Measurements from ENCODE around the gene MTCH1. TPM values are rescaled to one million over a fixed set of nuclear protein-coding genes. Genes with fewer than 3 reads are reported as not detected.

MTCH1 gene
- total and polyA plus RNA-seq, 9 of the 15 experiments (the other 6 are each of a cell fraction or from before 2014, with no cell fraction given): 7.9 to 161 (median 118) TPM

GRCh38 chr6:36962874-36963273, 23.1 kb downstream of the MTCH1 start (continued):
- no peak for TF ChIP-seq BRF2 (IDR thresholded peaks at IDR 0.05; ENCODE audit: borderline replicate concordance, insufficient read depth, insufficient read length)
- no peak for TF ChIP-seq ZNF175 (CRISPR knock-in tag; IDR thresholded peaks at IDR 0.05; ENCODE audit: low read depth)
- no peak for TF ChIP-seq SMARCB1 (IDR thresholded peaks at IDR 0.05; ENCODE audit: insufficient read length, low read depth)
- TF ChIP-seq ZFP1 (CRISPR knock-in tag; IDR thresholded peaks at IDR 0.05): no peak
- no peak for TF ChIP-seq ZBTB1 (CRISPR knock-in tag; IDR thresholded peaks at IDR 0.05; ENCODE audit: borderline replicate concordance, low read depth)
- no peak for TF ChIP-seq VEZF1 (CRISPR knock-in tag; IDR thresholded peaks at IDR 0.05)
- TF ChIP-seq SMARCE1 (IDR thresholded peaks at IDR 0.05): no peak
- TF ChIP-seq E2F1 (CRISPR knock-in tag; IDR thresholded peaks at IDR 0.05): no peak
- no peak for TF ChIP-seq ZNF696 (CRISPR knock-in tag; conservative IDR thresholded peaks at IDR 0.05)
- no peak for TF ChIP-seq TAF15 (IDR thresholded peaks at IDR 0.05; ENCODE audit: low read depth, low read length)
- TF ChIP-seq RAD51 (IDR thresholded peaks at IDR 0.05; ENCODE audit: borderline replicate concordance, low read depth): no peak
- TF ChIP-seq SIX5 (IDR thresholded peaks at IDR 0.05; ENCODE audit: borderline replicate concordance in 1 of 2, insufficient read depth in 1 of 2, low read depth in 1 of 2, low read length in 2 of 2): no peak
- no peak for TF ChIP-seq ZNF785 (CRISPR knock-in tag; IDR thresholded peaks at IDR 0.05)
- TF ChIP-seq, protein P1, sequence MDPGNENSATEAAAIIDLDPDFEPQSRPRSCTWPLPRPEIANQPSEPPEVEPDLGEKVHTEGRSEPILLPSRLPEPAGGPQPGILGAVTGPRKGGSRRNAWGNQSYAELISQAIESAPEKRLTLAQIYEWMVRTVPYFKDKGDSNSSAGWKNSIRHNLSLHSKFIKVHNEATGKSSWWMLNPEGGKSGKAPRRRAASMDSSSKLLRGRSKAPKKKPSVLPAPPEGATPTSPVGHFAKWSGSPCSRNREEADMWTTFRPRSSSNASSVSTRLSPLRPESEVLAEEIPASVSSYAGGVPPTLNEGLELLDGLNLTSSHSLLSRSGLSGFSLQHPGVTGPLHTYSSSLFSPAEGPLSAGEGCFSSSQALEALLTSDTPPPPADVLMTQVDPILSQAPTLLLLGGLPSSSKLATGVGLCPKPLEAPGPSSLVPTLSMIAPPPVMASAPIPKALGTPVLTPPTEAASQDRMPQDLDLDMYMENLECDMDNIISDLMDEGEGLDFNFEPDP (CRISPR knock-in tag; IDR thresholded peaks at IDR 0.05): no peak
- TF ChIP-seq SPI1 (IDR thresholded peaks at IDR 0.05; ENCODE audit: borderline replicate concordance, low read depth, low read length): peak; percentile 72; the same call in 1 of the 2 replicates
- no peak for TF ChIP-seq RHOXF2B (CRISPR knock-in tag; conservative IDR thresholded peaks at IDR 0.05)
- no peak for TF ChIP-seq FOXK1 (CRISPR knock-in tag; IDR thresholded peaks at IDR 0.05; ENCODE audit: borderline replicate concordance)
- TF ChIP-seq HDAC8 (tag; IDR thresholded peaks at IDR 0.05): no peak
- no peak for TF ChIP-seq PYGO2 (tag; IDR thresholded peaks at IDR 0.05)
- no peak for TF ChIP-seq ZNF121 (CRISPR knock-in tag; conservative IDR thresholded peaks at IDR 0.05)
- TF ChIP-seq ZBTB5 (IDR thresholded peaks at IDR 0.05): no peak
- no peak for TF ChIP-seq U2AF2 (optimal IDR thresholded peaks at IDR 0.05; ENCODE audit: low read depth, low read length)
